Measurements from ENCODE around the gene RBP7. TPM values are rescaled to one million over a fixed set of nuclear protein-coding genes. Genes with fewer than 3 reads are reported as not detected.
"Not testable (repeated sequence)": the region's sequence is repeated elsewhere in the genome, so short reads cannot be mapped to it uniquely, and the experiment has no call there.

The RBP7 gene
- not detected in 2 replicates for total RNA-seq (2014; rRNA removed; shearing (Covaris generic))

- peak; percentile 6 for DNase-seq (ENCODE audit: low spot score)
Measured at GRCh38 chr1:9996624-9997582, at the start of gene RBP7. TSS of gene RBP7 (plus strand) at chr1:9997228. CDS start at chr1:9997259, 31 bp downstream.

GRCh38 chr1:9957726-9958125 lies 39.3 kb upstream of the RBP7 start:
- DNase-seq (ENCODE audit: low spot score) = no peak

GRCh38 chr1:9960011-9960410 lies 37.0 kb upstream of the RBP7 start:
- DNase-seq (ENCODE audit: low spot score) = no peak

- DNase-seq (ENCODE audit: low spot score) = no peak
Measured at GRCh38 chr1:9960706-9961562, 36.1 kb upstream of the RBP7 start.

- DNase-seq (ENCODE audit: low spot score) = no peak
Measured at GRCh38 chr1:9984253-9984652, 12.8 kb upstream of the RBP7 start.

GRCh38 chr1:9985001-9985400 lies 12.0 kb upstream of the RBP7 start:
- DNase-seq (ENCODE audit: low spot score) = no peak

GRCh38 chr1:9989773-9990172 lies 7.3 kb upstream of the RBP7 start:
- no peak for DNase-seq (ENCODE audit: low spot score)

GRCh38 chr1:9990944-9991343 lies 6.1 kb upstream of the RBP7 start:
- DNase-seq (ENCODE audit: low spot score) = no peak

- DNase-seq (ENCODE audit: low spot score) = no peak
Measured at GRCh38 chr1:9992910-9993309, 4.1 kb upstream of the RBP7 start.

- DNase-seq (ENCODE audit: low spot score) = no peak
Measured at GRCh38 chr1:9993561-9994075, 3.4 kb upstream of the RBP7 start.

- no peak for DNase-seq (ENCODE audit: low spot score)
Measured at GRCh38 chr1:10001016-10001665, 4.1 kb downstream of the RBP7 start.

GRCh38 chr1:10005248-10005647 lies 8.2 kb downstream of the RBP7 start:
- DNase-seq (ENCODE audit: low spot score) = not testable (repeated sequence)

GRCh38 chr1:10007169-10007568 lies 10.1 kb downstream of the RBP7 start:
- DNase-seq (ENCODE audit: low spot score) = peak; percentile 41

GRCh38 chr1:10014016-10014415 lies 17.0 kb downstream of the RBP7 start:
- no peak for DNase-seq (ENCODE audit: low spot score)

- DNase-seq (ENCODE audit: low spot score) = no peak
Measured at GRCh38 chr1:10019561-10019960, 22.5 kb downstream of the RBP7 start.

- DNase-seq (ENCODE audit: low spot score) = no peak
Measured at GRCh38 chr1:10020086-10020485, 23.1 kb downstream of the RBP7 start.

GRCh38 chr1:10020678-10021077 lies 23.6 kb downstream of the RBP7 start:
- DNase-seq (ENCODE audit: low spot score) = not testable (repeated sequence)

- not testable (repeated sequence) for DNase-seq (ENCODE audit: low spot score)
Measured at GRCh38 chr1:10021992-10022391, 25.0 kb downstream of the RBP7 start.

GRCh38 chr1:10022656-10023055 lies 25.6 kb downstream of the RBP7 start:
- DNase-seq (ENCODE audit: low spot score) = no peak

- no peak for DNase-seq (ENCODE audit: low spot score)
Measured at GRCh38 chr1:10025354-10025753, 28.3 kb downstream of the RBP7 start.

GRCh38 chr1:10027027-10027426 lies 30.0 kb downstream of the RBP7 start:
- DNase-seq (ENCODE audit: low spot score) = no peak

Data from HT-29 (cell line).